Omental fat pad (tissue), 4 donors: ENCODE results near the gene ZBTB32. TPM values are rescaled to one million over a fixed set of nuclear protein-coding genes. Genes with fewer than 3 reads are reported as not detected.

Experiments used
- ATAC-seq: fragments of 150-250 bp; one replicate; pipeline ENCODE4 v1.9.1; 2016; ENCODE audit warnings: mild to moderate bottlenecking, moderate library complexity; ENCODE audit not compliant: low FRiP score
- DNase-seq: peaks from one replicate; pipeline ENCODE4 v3.0.0-alpha.2; 2019; ENCODE audit warnings: low spot score
- CTCF ChIP-seq, 3 donors: fragments of 450-650 bp; IDR thresholded peaks; one replicate each; pipeline ENCODE4 v1.5.1; 2016 to 2017; ENCODE audit warnings: antibody characterized with exemption in 3 of 3, mild to moderate bottlenecking in 3 of 3, moderate library complexity in 2 of 3
- total RNA-seq, 4 donors: library from RNA; depleted of rRNA; stranded (reverse); fragments of >200 nt; gene quantifications; one replicate each; pipeline ENCODE4 v1.1.0, GENCODE V29; 2016

Gene ZBTB32
- total RNA-seq, 4 donors from 2014 or later, result 0.47 to 0.72 TPM; not detected in 2

GRCh38 chr19:35738021-35738886, 33.9 kb downstream of the ZBTB32 start:
- TF ChIP-seq CTCF (IDR thresholded peaks at IDR 0.05), result no peak
- DNase-seq, result no peak
- no peak for ATAC-seq

- ATAC-seq (no peak), DNase-seq (no peak)
- TF ChIP-seq CTCF (IDR thresholded peaks at IDR 0.05), result no peak
These were observed 34.5 kb downstream of the ZBTB32 start for GRCh38 chr19:35738887-35739229.

GRCh38 chr19:35739275-35740107, 35.1 kb downstream of the ZBTB32 start:
- ATAC-seq, result no peak
- TF ChIP-seq CTCF (IDR thresholded peaks at IDR 0.05), result no peak
- no peak for DNase-seq

GRCh38 chr19:35740108-35740422, 35.7 kb downstream of the ZBTB32 start:
- no peak for ATAC-seq
- DNase-seq, result no peak
- TF ChIP-seq CTCF (IDR thresholded peaks at IDR 0.05), result no peak

- ATAC-seq, result peak; percentile 92
- TF ChIP-seq CTCF (IDR thresholded peaks at IDR 0.05), result no peak
- DNase-seq, result peak; percentile 93
These were observed 36.3 kb downstream of the ZBTB32 start for GRCh38 chr19:35740423-35741202.

- no peak for DNase-seq
- no peak for ATAC-seq
- no peak for TF ChIP-seq CTCF (IDR thresholded peaks at IDR 0.05)
These were observed 36.8 kb downstream of the ZBTB32 start for GRCh38 chr19:35741203-35741515.
